Inferior parietal cortex (tissue), 1 donor: ENCODE results near the gene MED17.

ENCODE experiments used
- DNase-seq: peaks from one replicate; pipeline ENCODE4 v3.0.0-alpha.2; 2016; ENCODE audit errors: extremely low spot score

MED17 gene

DNA sequence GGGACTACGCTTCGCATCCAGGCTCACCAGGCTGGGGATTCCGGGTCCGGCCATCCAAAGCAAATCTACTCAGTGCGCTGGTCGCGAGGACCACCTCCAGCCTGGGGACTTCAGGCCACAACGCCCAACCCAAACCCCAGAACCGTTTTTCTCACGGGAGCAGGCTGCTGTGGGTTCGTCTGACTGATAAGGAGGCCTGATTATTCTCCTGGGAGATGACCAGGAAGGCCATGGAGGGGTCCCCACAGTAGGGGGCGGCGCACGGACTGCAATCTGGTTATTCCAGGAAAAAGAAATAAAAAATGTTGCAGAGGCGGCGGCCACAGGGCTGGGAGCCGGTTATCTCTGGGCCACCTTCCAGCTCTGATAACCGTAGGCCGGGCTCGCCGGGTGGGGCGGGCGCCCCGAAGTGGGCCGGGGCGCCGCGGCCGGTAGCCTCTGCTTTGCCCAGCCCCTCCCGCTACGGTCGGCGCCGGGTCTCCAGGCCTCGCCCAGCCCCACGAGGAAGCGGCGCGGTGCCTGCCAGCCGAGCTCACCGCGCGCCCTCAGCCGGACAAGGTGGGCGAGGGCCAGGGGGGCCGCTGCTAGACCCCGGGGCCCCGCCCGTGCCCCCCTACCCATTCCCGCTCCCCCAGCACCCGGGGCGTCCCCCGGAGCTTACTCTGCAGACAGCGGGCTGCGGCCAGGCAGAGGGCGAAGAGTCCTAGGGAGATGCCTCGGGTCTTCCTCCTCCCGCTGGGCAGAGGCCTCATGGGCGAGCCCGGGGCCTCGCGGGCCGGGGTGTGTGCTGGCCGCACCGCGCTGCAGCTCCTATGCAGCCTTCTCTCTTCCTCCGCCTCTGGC lies 65.9 kb downstream of the MED17 start:
- DNase-seq, result no peak

DNA sequence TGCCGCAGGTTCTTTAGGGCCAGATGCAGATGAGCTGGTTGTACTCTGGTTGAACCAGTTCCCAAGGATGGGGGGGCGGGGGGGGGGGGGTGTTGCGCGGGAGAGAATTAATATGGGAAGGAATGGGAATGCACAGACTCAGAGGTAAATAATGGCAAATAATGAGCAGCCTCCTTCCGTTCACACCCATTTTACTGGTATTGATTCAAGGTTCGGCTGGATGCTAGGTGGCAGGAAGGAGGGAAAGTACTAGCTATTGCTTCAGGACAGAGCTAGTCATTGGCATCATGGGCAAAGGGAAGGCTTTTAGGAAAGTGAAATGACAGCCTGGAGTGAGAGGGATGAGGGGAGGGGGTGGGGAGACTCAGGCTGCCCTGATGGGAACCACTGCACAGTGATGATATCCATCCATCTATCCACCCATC lies 66.5 kb downstream of the MED17 start, which contains the start of gene VSTM5:
Gene VSTM5 (minus strand): TSS at position 25 of the 425 bp plus-strand sequence. CDS start 116 bp downstream, outside the sequence.
- DNase-seq, result no peak

- DNase-seq, result no peak
Measured at GRCh38 chr11:93852242-93852641, 68.2 kb downstream of the MED17 start.

GRCh38 chr11:93857413-93858120 lies 73.5 kb downstream of the MED17 start:
- peak; percentile 29 for DNase-seq

DNA sequence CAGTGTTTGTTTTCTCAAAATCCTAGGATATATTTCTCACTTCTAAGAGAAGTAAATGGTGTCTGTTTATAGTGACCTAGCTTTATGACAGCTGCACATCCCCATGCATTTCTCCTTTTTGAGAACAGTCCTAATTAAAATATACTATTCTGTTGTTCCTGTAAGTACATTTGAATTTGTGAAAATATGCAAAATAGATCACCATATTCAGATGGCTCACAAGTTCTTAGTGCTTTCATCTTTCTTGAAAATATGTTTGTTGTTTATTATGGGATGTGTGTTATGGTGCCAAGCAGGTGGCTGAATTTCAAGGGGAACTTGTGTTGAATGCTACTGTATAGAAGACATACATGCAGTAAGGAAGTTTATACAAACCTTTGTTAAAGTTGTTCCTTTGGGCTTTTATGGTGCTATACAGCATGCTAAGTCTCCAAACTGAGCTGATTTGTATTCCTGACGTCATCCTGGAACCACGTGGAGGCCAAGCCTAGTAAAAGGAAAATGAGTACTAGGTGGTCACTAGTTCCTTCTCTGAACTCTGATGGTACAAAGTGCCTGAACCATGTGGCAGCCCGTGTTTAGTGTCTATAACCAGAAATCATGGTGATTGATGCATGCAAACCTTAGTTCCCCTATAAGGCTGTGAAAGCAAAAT lies 74.2 kb downstream of the MED17 start:
- DNase-seq, result peak; percentile 4

GRCh38 chr11:93861808-93862207 lies 77.7 kb downstream of the MED17 start:
- DNase-seq, result no peak
